HCT116 (cell line): ENCODE results near the gene UFD1. TPM values are rescaled to one million over a fixed set of nuclear protein-coding genes. Genes with fewer than 3 reads are reported as not detected.

Experiments used
- ATAC-seq: fragments of 200-7000 bp; cut with Tn5 transposase; 2 replicates; pipeline ENCODE4 v1.9.1; 2020; ENCODE audit warnings: mild to moderate bottlenecking, moderate library complexity
- BruUV-seq: library from RNA; stranded (reverse); fragments of 400-500 nt; replicated peaks from 2 replicates; lab custom pipeline; 2021; lab: Mats Ljungman, UMichigan
- CTCF ChIA-PET: fragments of 300-600 bp; sonication (Branson Sonifier 250); formaldehyde crosslinking; loops from one replicate; lab custom pipeline; 2021; ENCODE audit warnings: antibody characterized with exemption; lab: Charles Lee
- POLR2A ChIA-PET: fragments of 300-600, 350-600 bp; sonication (Branson Sonifier 250); formaldehyde crosslinking; loops from one replicate; lab custom pipeline; 2021; ENCODE audit warnings: antibody characterized with exemption; lab: Charles Lee
- RAD21 ChIA-PET, 2 experiments: fragments of 300-600 bp; sonication (Branson Sonifier 250); formaldehyde crosslinking; loops; one replicate each; lab custom pipeline; 2023; ENCODE audit warnings: low total read pairs in 2 of 2; ENCODE audit not compliant: uncharacterized antibody in 2 of 2, unreplicated experiment in 2 of 2, low non-redundant PET in 1 of 2; lab: Charles Lee
- DNase-seq: peaks from one replicate; pipeline ENCODE4 v3.0.0-alpha.2; 2010; ENCODE audit warnings: low read depth, low spot score
- H2AFZ ChIP-seq: fragments of 200-600 bp; shearing (Covaris generic), sonication (generic); 2 replicates; pipeline ENCODE4 v1.6.1; 2017; ENCODE audit warnings: low read depth, mixed run types, mixed read lengths, antibody characterized with exemption, low read length; ENCODE audit not compliant: poor library complexity, severe bottlenecking
- H3K27ac ChIP-seq: 2 replicates; pipeline ENCODE4 v1.5.1; 2012; ENCODE audit warnings: low read depth, low read length
- H3K27me3 ChIP-seq: fragments of 200-600 bp; sonication (generic); 2 replicates; pipeline ENCODE4 v1.6.1; 2016; ENCODE audit warnings: mixed run types, low read length, mixed read lengths; ENCODE audit not compliant: insufficient read depth
- H3K36me3 ChIP-seq, 2 experiments: fragments of 200-500 bp in 1 of 2; fragments of 200-600 bp in 1 of 2; sonication (Bioruptor generic) in 1 of 2; sonication (generic) in 1 of 2; 2 replicates each; pipeline versions ENCODE4 v1.5.1 to v1.6.1; 2014 to 2016; ENCODE audit warnings: low read length in 2 of 2, inconsistent platforms in 1 of 2, mixed read lengths in 1 of 2, mixed run types in 1 of 2; ENCODE audit not compliant: insufficient read depth in 2 of 2, control insufficient read depth in 1 of 2
- H3K4me1 ChIP-seq, 2 experiments: fragments of 200-600 bp in 1 of 2; sonication (generic) in 1 of 2; 2 replicates each; pipeline versions ENCODE4 v1.5.1 to v1.6.1; 2012 to 2017; ENCODE audit warnings: low read length in 2 of 2, inconsistent platforms in 1 of 2, mild to moderate bottlenecking in 1 of 2, mixed read lengths in 1 of 2, mixed run types in 1 of 2, moderate library complexity in 1 of 2; ENCODE audit not compliant: insufficient read depth in 2 of 2, control insufficient read depth in 1 of 2
- H3K4me2 ChIP-seq: fragments of 200-600 bp; sonication (generic); 2 replicates; pipeline ENCODE4 v1.6.1; 2017; ENCODE audit warnings: mixed run types, low read length, mixed read lengths
- H3K4me3 ChIP-seq, 2 experiments: fragments of 200-600 bp in 1 of 2; sonication (generic) in 1 of 2; replicated peaks in 1 of 2; 2 replicates each; pipeline ENCODE4 v1.5.1; 2011 to 2016; ENCODE audit warnings: low read length in 2 of 2, control low read depth in 1 of 2, low read depth in 1 of 2, mild to moderate bottlenecking in 1 of 2, mixed read lengths in 1 of 2, mixed run types in 1 of 2
- H3K79me2 ChIP-seq: fragments of 200-600 bp; sonication (generic); 2 replicates; pipeline ENCODE4 v1.6.1; 2017; ENCODE audit warnings: mild to moderate bottlenecking, mixed run types, low read length, moderate library complexity, mixed read lengths; ENCODE audit not compliant: insufficient read depth
- H3K9ac ChIP-seq: fragments of 200-600 bp; sonication (generic); 2 replicates; pipeline ENCODE4 v1.6.1; 2016; ENCODE audit warnings: low read length, mixed read lengths
- H3K9me2 ChIP-seq: fragments of 200-600 bp; sonication (generic), shearing (Covaris generic); 2 replicates; pipeline ENCODE4 v1.6.1; 2017; ENCODE audit warnings: mixed run types, mild to moderate bottlenecking, moderate library complexity; ENCODE audit not compliant: insufficient read depth
- H3K9me3 ChIP-seq, 2 experiments: fragments of 200-500 bp in 1 of 2; fragments of 200-600 bp in 1 of 2; sonication (Bioruptor generic) in 1 of 2; sonication (generic) in 1 of 2; 2 replicates each; pipeline ENCODE4 v1.6.1; 2014 to 2017; ENCODE audit warnings: low read length in 2 of 2, mixed read lengths in 2 of 2, inconsistent platforms in 1 of 2, low read depth in 1 of 2, mild to moderate bottlenecking in 1 of 2, mixed run types in 1 of 2, moderate library complexity in 1 of 2; ENCODE audit not compliant: control insufficient read depth in 1 of 2, insufficient read depth in 1 of 2
- H4K20me1 ChIP-seq: fragments of 200-600 bp; sonication (generic), shearing (Covaris generic); 2 replicates; pipeline ENCODE4 v1.6.1; 2017; ENCODE audit warnings: mixed run types, mild to moderate bottlenecking, moderate library complexity; ENCODE audit not compliant: insufficient read depth
- ATF3 ChIP-seq: IDR thresholded peaks from 2 replicates; pipeline ENCODE4 v1.6.1; 2012
- CBX3 ChIP-seq: IDR thresholded peaks from 2 replicates; pipeline ENCODE4 v1.6.1; 2012; ENCODE audit warnings: low read depth
- CEBPB ChIP-seq: IDR thresholded peaks from 2 replicates; pipeline ENCODE4 v1.6.1; 2012; ENCODE audit warnings: low read depth
- CTCF ChIP-seq, 3 experiments: fragments of 200-600 bp in 1 of 3; sonication (generic) in 1 of 3; IDR thresholded peaks in 2 of 3; conservative IDR thresholded peaks in 1 of 3; 2 replicates each; pipeline ENCODE4 v1.5.1; 2012 to 2017; ENCODE audit warnings: low read depth in 2 of 3, low read length in 2 of 3, antibody characterized with exemption in 1 of 3, borderline replicate concordance in 1 of 3, control low read depth in 1 of 3, mild to moderate bottlenecking in 1 of 3, mixed read lengths in 1 of 3, mixed run types in 1 of 3, moderate library complexity in 1 of 3; ENCODE audit not compliant: insufficient read depth in 1 of 3
- EGR1 ChIP-seq: IDR thresholded peaks from 2 replicates; pipeline ENCODE4 v1.6.1; 2012; ENCODE audit warnings: low read depth
- ELF1 ChIP-seq: IDR thresholded peaks from 2 replicates; pipeline ENCODE4 v1.6.1; 2012; ENCODE audit warnings: low read depth, borderline replicate concordance
- EZH2 ChIP-seq: fragments of 200-600 bp; sonication (generic); IDR thresholded peaks from 2 replicates; pipeline ENCODE4 v1.6.1; 2017; ENCODE audit warnings: antibody characterized with exemption, mixed run types
- EZH2phosphoT487 ChIP-seq: fragments of 200-600 bp; IDR thresholded peaks from 2 replicates; pipeline ENCODE4 v1.6.1; 2018; ENCODE audit warnings: antibody characterized with exemption, borderline replicate concordance
- FOSL1 ChIP-seq: IDR thresholded peaks from 2 replicates; pipeline ENCODE4 v1.6.1; 2012; ENCODE audit warnings: low read depth
- MAX ChIP-seq: IDR thresholded peaks from 2 replicates; pipeline ENCODE4 v1.6.1; 2012
- POLR2AphosphoS5 ChIP-seq: IDR thresholded peaks from 2 replicates; pipeline ENCODE4 v1.6.1; 2011; ENCODE audit warnings: mild to moderate bottlenecking, low read depth, low read length, moderate library complexity
- RAD21 ChIP-seq: IDR thresholded peaks from 2 replicates; pipeline ENCODE4 v1.6.1; 2012; ENCODE audit warnings: low read depth, mild to moderate bottlenecking
- SIN3A ChIP-seq: IDR thresholded peaks from 2 replicates; pipeline ENCODE4 v1.6.1; 2012; ENCODE audit warnings: low read depth
- TCF7L2 ChIP-seq: IDR thresholded peaks from 2 replicates; pipeline ENCODE4 v1.7.0; 2011; ENCODE audit warnings: borderline replicate concordance, inconsistent platforms; ENCODE audit not compliant: insufficient read depth, insufficient read length; ENCODE audit errors: extremely low read depth
- YY1 ChIP-seq: IDR thresholded peaks from 2 replicates; pipeline ENCODE4 v1.6.1; 2011; ENCODE audit warnings: low read length, low read depth, moderate library complexity, mild to moderate bottlenecking; ENCODE audit not compliant: insufficient replicate concordance; ENCODE audit errors: extremely low read depth
- ZBTB33 ChIP-seq: IDR thresholded peaks from 2 replicates; pipeline ENCODE4 v1.6.1; 2011; ENCODE audit warnings: mild to moderate bottlenecking, low read length, moderate library complexity; ENCODE audit not compliant: insufficient replicate concordance; ENCODE audit errors: extremely low read depth
- ZFX ChIP-seq: fragments of 450-650 bp; IDR thresholded peaks from 2 replicates; pipeline ENCODE4 v1.6.1; 2017
- intact Hi-C: fragments of 100-400 bp; cut with micrococcal nuclease; formaldehyde crosslinking; loops from 2 replicates; pipeline ENCODE4 v1.10.0; 2022
- total RNA-seq: library from RNA; stranded (reverse); gene quantifications from one replicate; pipeline ENCODE4 v1.2.1, GENCODE V29; 2021; ENCODE audit not compliant: unreplicated experiment
- TF ChIP-seq, protein P1 (sequence below): IDR thresholded peaks from 2 replicates; pipeline ENCODE4 v1.6.1; 2012; ENCODE audit warnings: low read depth

The UFD1 gene
- total RNA-seq, 1 experiment from 2014 or later = 97.5 TPM

GRCh38 chr22:19453718-19454117, 25.3 kb downstream of the UFD1 start:
- no peak for ATAC-seq
- Histone ChIP-seq H3K9ac (no peak overlapping the region), H2AFZ (no peak overlapping the region), H3K9me3 (no peaks in the 10 kb centered on the region), H3K27ac (no peak overlapping the region), H3K4me1 (no peaks in the 10 kb centered on the region), H3K4me2 (no peak overlapping the region), H3K4me3 (no peak overlapping the region), H4K20me1 (no peaks in the 10 kb centered on the region), H3K27me3 (no peaks in the 10 kb centered on the region), H3K79me2 (peaks cover 3% of the 10 kb centered on the region; the same call in 1 of the 2 replicates), H3K36me3 (peaks cover 47 to 51% of the 10 kb centered on the region in 2 experiments), H3K9me2 (no peaks in the 10 kb centered on the region)
- intact Hi-C loops = no loop called here
- ChIA-PET RAD21 (no interaction called here), CTCF (interaction anchor here (1.4 kb wide), 1 partner anchor 21 kb away, joined by 3 read pairs; no protein-coding TSS in a partner anchor), POLR2A (no interaction called here)
- no peak for TF ChIP-seq MAX
- TF ChIP-seq CBX3 = no peak
- no peak for TF ChIP-seq CTCF (IDR thresholded peaks at IDR 0.05 in 2 of 3, conservative IDR thresholded peaks at IDR 0.05 in 1 of 3; ENCODE audit: borderline replicate concordance in 1 of 3, insufficient read depth in 1 of 3, low read depth in 2 of 3, low read length in 2 of 3)
- no peak for TF ChIP-seq RAD21
- no peak for TF ChIP-seq YY1
- no peak for TF ChIP-seq ATF3
- no peak for TF ChIP-seq ZBTB33
- TF ChIP-seq POLR2AphosphoS5 = no peak
- TF ChIP-seq, protein P1, sequence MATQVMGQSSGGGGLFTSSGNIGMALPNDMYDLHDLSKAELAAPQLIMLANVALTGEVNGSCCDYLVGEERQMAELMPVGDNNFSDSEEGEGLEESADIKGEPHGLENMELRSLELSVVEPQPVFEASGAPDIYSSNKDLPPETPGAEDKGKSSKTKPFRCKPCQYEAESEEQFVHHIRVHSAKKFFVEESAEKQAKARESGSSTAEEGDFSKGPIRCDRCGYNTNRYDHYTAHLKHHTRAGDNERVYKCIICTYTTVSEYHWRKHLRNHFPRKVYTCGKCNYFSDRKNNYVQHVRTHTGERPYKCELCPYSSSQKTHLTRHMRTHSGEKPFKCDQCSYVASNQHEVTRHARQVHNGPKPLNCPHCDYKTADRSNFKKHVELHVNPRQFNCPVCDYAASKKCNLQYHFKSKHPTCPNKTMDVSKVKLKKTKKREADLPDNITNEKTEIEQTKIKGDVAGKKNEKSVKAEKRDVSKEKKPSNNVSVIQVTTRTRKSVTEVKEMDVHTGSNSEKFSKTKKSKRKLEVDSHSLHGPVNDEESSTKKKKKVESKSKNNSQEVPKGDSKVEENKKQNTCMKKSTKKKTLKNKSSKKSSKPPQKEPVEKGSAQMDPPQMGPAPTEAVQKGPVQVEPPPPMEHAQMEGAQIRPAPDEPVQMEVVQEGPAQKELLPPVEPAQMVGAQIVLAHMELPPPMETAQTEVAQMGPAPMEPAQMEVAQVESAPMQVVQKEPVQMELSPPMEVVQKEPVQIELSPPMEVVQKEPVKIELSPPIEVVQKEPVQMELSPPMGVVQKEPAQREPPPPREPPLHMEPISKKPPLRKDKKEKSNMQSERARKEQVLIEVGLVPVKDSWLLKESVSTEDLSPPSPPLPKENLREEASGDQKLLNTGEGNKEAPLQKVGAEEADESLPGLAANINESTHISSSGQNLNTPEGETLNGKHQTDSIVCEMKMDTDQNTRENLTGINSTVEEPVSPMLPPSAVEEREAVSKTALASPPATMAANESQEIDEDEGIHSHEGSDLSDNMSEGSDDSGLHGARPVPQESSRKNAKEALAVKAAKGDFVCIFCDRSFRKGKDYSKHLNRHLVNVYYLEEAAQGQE = no peak
- no peak for TF ChIP-seq CEBPB
- TF ChIP-seq EZH2 = no peak
- no peak for TF ChIP-seq ELF1
- TF ChIP-seq EZH2phosphoT487 = no peak
- no peak for TF ChIP-seq ZFX
- TF ChIP-seq SIN3A = no peak
- no peak for TF ChIP-seq FOSL1
- no peak for TF ChIP-seq EGR1
- no peak for TF ChIP-seq TCF7L2
- BruUV-seq = no TSS peak
- no peak for DNase-seq
